Measurements from ENCODE around the gene MYO1B.

Gene MYO1B

DNA sequence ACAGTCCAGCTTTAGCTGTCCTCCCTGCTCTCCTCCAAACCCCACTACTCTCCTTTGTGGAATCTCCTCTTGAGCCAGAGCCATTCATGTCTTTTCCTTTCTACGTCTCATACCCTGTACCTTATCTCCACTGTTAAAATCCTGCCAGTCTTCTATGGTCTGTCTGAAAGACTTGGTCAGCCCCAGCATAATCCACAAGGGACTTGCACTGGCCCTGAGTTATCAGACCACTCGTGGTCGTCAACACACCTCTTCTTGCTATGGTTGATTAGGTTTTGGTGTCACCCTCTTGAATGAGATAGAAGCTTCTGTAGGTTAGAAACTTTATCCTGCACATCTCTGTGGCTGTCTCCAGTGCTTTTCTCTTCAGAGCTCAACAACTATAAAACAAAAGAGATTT, 56.8 kb downstream of the MYO1B start:
- DNase-seq, result no peak

DNA sequence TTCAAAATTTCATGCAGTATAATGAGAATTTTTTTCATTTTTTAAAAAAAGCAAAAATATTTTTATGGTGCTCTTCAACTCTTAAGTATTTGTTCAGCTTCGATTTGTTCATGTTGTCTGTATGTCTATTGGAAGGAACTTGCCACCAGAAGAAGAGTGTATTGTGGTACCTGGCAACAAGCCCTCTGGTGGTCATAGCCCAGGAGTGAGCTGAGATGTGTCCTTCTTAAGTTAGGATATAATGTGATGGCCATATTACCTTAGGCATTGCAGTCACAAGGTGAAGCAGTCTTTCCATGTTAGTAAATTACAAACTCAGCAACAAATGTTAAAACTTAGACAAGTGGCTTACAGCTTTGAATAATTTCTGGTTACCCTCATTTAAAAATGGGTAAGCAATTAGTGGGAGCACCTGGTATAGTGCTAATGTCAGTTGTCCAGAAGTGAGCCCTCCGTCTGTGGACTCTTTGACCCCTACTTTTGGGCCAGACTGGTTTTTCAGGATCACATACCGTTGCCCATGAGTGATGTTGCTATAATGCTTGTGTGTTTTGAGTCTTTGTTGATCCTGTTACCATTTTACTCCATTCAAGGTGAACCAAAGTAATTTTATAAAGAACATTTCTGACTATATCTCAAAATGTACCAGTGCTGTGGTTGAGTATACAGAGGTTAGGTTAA, 57.4 kb downstream of the MYO1B start:
- DNase-seq, result no peak

DNA sequence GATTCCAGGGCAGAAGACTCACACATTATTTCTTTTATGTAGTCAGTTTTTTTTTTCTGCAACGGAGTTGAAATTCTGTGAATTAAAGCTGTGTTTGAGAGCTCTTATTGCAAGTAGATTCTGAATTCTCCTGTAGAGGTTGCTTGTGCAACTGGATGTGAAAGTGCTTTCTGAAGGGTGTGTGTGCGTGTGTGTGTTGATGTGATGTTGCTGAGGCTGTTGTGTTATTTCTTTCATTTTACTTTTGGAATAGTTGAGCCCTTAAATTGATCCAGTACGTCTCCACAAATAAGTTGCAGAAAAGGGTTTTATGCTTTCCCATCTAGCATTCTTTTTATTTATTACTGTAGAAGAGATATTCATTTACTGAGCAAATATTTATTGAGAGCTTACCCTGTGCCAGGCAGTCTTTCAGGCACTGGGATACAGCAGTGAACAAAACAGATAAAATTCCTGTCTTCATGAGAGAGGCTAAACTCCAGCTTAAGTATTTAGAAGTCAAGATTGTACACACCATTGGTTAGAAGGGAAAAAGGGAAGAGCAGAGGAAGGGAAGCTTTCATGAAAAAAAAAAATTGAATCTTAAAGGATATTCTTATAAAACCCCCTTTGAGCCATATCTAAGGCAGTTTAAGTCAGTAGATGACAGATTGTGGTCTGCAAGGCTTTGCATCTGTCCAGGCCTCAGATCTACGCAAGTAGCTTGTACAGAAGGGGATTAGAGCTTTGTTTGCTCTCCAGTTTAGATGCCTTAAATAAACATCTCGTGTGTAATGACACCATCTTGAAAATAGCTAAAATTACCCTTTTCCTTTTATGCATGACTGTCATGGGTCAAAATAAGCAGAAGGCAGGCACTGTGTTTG, 58.2 kb downstream of the MYO1B start:
- DNase-seq, result no peak

DNA sequence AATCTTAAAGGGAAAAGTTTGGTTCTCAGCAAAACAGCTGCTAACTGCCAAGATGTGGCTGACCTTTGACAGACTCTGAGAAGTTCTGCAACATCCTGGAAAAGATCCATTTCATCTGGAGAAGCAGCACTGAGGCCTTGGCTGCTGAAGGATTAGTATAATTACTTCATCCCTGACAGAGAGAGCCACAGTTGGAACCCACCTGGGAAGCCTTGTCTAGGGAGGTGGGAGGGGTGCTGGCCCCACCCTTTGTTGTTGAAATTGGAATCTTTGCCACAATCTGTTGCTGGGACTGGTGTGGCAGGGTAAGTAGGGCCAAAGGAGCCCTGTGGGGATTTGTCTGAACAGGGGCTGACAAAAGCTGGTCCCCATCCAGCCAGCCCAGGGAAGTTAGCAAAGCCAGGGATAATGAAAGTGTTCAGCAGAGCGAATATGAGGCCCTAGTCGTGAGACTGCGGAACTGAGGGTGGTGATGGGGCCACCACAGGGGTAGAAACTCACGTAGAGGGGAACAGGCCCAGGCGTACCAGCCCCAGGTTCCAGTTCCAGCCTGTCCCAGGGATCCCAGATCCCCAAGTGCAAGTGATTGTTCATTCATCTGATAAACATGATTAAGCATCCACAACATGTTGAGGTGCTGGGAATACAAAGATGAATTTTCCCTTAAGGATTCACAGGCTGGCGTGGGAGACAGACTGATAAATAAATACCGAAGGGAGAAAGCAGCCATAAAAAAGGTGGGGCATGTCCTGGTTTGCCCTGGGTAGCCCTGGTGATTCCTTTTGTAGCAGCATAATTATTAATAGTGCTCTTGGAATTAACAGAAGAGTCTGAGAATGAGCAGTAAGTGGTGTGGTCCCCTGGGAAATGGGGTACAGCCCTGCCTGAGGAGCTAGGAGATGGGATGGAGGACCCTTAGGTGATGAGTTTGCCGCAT, 60.0 kb downstream of the MYO1B start:
- DNase-seq, result no peak

DNA sequence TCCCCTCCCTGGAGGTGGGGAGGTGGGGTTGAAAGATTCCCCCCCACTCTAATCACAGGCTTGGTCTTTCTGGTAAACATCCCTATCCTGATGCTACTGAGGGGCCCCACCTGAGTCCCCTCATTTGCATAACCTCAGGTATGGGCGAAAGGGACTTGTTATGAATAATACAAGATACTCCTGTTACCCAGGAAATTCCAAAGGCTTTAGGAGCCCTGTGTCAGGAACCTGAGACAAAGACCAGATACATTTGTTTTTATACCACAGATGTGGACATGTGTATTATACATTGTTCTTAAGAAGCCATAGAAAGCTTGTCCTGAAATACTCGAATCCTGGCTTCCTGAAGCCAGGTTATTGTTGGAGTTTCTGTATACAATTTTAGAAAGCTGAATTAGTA, 62.8 kb downstream of the MYO1B start:
- DNase-seq, result no peak

DNA sequence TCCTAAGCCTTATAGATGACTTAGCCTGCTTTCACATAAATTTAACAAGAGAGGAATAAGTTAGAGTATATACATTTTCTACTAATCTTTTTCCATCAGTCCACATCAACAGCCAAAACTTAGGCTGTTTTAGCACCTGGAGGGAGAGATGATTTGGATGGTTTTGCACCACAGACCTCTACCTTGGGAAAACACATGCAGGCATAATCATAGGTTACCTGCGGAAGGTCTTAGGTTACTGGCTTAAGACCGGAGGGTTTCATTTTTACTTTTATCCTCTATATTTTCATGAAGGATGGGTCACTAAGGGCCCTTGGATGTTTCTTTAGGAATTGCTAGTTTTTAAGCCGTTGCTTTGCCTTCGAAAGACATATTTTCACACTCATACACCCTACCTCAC, 66.0 kb downstream of the MYO1B start:
- no peak for DNase-seq

DNA sequence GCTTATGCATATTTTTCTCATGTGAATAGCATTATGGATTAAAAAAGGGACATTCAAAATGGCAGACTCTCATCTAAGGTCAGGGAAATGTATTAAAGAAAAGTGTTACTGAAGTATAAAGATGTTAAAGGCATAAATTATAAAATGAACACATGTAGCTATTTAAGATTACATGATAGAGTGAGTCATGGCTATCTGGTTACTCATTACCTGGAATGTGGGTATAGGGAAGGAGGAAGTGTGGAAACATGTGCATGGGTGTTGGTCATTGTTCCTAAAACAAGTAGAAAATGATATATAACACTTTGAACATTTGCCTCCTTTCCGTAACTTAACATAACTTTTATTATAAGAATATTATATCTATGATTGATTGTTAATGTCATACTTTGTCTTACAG, 66.4 kb downstream of the MYO1B start:
- DNase-seq, result no peak

DNA sequence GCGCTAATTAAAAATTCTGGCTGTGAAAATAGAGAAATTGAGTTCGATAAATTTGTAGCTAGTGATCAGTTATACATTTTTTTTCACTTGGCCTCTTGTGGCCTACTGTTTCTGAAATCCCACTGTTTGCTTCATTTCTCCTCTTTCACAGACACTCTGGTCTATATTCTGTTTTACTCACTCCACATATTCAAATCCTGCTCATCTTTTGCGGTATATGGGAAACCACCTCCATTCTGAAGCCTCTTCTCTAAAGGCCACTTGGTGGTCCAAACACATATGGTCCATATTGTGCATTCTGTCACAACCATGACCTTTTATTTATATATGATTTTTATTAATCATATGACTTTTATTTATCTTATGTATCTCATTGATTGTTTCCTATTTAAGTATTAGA, 67.0 kb downstream of the MYO1B start:
- no peak for DNase-seq

DNA sequence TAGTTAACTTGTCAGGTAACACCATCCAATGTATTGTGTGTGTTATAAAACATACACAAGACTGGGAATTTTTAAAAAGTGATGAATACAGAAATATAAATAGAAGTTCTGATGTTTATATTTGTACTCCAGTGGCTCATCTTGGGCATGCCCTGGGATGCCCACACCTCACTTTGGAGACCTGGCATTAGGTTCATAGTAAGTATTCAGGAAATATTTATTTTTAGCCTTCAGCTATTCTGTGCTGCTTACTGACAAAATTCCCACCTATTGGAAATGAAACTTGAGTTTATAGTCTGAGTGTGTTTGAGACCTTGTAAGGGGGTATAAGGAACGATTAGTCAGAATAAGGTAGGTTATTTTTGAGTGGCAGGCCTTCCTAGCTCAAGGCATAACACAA, 67.5 kb downstream of the MYO1B start:
- DNase-seq, result no peak

DNA sequence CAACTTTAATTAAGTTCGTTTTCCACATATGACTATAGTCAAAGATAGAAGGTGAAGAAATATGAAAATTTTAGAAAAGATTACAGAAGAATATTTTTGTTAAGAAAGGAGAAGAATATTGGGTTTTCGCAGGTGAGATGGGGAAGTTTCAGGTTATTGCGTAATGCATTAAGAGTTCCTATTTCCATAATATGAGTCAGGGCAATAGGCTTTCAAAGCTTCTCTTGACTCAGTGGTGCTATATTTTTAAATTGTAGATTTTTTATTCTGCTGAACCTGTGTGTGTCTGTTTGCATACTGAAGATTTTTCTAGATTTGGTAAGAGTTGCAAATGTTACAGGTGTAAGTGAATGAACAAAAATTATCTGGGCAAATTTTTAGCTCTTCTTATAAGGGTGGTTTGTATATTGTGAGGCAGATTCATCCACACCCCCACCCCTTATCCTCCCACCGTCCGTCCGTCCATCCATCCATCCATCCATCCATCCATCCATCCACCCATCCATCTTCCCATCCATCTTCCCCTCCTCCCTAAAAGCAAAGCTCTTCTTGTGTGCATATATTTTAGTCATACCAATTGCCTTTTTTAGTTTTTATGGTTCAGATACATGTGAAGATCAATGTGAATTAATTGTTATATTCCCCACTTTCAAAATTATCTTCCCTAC, 69.6 kb downstream of the MYO1B start:
- DNase-seq, result no peak

DNA sequence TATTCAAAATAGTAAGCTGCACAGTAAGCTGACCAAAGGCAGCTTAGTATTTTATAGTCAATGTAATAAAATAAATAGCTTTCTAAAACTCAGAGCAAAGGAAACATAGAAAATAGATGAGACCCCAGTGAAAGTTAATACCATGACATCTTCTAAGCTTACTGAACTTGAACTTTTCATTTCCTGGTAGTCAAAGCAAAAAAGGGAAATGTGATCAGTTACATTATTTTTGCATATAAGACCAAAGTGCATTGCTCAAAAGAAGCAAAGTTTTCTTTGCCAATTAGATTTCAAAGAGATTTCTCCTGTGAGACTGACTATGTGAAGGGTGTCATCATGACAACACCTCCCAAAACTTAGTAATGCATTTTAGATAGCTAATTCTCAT, 70.2 kb downstream of the MYO1B start:
- no peak for DNase-seq

DNA sequence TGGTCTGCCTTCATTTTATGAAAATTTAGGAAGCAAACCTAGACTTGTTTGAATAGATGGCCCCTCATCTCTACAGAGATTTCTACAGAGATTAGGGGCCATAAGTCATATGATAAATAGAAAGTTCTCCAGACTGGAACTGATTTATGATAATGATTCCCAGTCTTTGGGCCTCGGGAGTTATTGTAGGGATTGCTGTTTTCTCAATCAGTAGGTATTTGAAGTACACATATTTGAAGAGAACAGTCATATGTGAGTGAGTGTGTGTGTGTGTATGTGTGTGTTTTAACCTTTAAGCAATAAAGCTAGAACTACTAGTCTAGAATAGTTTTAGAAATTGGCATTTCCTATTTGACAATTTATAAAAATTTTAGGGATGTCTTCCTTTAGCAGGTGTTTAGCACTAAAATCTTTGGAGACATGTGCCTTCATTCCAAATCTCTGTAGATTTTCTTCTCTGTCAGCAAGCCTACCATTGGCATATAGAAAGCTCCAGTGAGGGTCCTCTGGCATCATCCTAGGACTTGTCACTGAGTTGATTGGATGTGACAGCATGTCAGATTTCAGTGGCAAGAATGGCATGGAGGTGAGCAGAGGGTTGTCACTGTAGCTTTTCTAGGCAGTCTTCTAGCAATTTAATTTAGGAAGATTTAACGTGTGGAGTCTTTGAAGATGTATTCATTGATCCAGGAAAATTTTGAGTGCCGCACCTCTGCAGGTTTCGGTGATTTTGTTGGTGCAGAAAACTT, 71.2 kb downstream of the MYO1B start:
- no peak for DNase-seq

DNA sequence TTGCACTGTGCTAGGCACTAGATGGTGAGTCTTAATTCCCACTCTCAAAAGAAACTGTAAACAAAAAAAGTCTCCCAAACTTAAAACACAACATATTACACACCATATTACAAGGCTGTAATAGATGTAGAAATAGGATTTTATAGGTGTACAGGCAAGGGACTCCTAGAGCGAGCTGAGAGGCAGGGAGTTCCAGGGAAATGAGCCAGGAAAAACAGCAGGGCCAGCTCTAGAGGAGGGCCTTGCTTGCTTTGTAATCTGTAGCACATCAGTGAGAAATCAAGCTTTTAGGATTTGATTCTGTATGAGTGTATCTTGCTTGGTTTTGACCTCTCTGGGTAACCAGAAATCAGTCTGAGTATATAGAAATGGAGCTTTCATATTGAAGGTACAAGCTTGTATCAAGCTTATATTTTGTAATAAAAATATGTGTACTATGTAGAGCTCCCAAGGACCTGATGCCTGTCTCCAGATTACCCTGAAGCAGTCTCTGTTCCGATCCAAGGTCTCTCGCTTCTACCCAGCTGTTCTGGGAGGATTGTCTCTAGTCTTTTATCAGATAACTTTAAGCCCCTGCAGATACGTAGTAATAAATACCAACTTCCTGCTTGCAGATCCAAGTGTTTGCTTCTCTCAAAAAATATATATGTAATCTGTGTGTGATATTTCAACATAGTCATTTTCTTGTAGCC, 73.0 kb downstream of the MYO1B start:
- DNase-seq, result peak; percentile 20

DNA sequence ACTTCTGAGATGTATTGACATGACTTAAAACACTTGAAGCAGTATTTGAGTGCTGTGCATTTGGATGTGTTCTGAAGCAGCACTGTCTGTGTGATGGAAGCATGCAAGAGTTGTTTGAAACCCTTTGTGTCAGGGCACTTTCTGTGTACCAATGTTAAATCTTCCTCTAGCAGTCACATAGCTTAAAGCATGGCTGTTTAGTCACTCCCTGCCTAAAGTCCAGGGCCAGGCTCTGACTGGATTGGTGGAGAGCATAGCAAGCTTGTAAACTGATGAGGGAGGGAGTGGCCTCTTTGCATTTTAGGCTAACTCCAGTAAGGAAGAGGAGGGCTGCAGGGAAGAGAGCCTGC, 73.5 kb downstream of the MYO1B start:
- DNase-seq, result no peak

DNA sequence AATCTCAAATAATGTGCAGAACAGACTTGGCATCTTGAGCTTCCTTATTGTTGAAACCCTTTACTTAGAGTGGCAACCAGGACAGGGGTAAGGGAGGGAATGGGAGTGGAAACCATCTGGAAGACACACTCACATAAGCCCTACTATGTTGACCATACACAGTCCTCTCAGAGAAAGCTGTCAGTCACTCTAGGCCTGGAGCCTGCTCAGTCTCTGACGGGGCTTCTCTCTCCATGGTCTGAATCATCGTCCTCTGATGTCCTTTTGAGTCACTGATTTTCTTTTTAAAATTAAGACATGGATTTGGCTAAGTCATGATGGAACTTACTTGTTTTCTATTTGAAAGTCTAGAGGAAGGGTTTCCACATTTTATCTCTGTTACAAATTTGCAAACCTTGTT, 74.0 kb downstream of the MYO1B start:
- DNase-seq, result no peak

DNA sequence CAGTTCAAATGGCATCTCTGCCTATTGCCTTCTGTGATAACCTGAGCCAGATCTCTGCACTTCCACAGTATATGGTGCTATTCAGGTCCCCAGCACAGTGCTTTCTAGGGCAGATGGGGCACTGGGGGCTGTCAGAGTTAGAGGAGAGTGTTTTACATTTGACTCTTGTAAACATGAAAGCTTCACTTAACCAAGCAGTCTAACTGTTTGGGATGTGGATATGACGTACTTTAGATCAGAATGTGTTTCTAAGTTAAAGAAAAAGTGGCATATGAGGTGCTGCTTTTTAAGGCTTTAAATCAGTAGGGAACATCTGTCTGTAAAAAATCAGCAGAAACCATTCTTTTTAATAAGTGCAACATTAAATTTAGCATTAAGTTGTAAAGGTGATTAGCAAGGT, 75.7 kb downstream of the MYO1B start:
- no peak for DNase-seq

DNA sequence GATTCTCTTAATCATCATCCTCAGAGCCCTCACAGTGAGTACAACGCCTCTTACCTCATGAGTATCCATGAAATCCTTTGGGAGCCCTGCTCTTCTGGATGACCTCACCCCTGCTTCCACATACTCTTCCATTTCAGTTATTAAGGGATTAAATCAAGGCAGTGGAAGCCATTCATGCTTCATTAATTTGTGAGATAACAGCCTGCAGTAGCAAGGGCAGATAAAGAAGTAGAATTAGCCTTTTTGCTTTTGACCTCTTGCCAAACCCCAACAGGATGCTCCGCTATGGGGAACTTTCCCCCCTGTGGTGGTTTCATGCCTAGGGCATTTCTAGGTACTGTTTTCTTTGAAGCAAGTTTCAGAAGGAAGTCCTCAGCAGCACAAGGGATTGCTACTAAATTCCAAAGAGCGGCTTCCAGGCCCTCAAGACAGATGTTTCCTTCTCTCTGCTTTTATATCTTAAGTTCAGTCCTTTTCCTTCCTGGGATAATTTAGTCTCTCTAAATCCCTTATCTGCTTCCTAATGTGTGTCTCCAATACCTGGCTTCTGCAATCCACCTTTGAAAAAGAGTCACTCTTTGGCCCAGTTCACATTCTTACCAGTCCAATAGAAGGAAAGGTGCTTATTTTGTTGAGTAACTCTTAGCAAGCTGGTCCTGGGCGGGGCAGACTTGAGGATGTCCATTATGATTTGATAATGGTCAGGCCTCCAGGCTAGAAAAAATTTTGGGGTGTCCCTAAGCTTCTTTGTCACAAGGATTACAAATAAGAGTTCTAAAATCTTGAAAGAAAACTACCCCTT, 76.9 kb downstream of the MYO1B start:
- DNase-seq, result no peak

DNA sequence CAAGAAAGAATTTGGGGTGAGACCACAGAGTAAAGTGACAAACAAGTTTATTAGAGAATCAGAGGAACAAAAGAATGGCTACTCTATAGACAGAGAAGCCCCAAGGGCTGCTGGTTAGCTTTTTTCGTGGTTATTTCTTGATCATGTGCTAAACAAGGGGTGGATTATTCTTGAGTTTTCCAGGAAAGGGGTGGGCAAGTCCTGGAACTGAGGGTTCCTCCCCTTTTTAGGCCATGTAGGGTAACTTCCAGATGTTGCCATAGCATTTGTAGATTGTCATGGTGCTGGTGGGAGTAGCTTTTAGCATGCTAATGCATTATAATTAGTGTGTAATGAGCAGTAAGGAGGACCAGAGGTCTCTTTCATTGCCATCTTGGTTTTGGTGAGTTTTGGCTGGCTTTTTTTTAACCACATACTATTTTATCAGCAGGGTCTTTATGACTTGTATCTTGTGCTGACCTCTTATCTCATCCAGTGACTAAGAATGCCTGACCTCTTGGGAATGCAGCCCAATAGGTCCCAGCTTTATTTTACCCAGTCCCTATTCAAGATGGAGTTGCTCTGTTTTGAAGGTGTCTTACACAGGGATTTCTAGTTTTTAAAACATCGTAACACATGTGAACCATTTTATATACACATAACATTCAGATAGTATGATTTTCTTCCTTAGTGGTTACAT, 77.8 kb downstream of the MYO1B start:
- no peak for DNase-seq

DNA sequence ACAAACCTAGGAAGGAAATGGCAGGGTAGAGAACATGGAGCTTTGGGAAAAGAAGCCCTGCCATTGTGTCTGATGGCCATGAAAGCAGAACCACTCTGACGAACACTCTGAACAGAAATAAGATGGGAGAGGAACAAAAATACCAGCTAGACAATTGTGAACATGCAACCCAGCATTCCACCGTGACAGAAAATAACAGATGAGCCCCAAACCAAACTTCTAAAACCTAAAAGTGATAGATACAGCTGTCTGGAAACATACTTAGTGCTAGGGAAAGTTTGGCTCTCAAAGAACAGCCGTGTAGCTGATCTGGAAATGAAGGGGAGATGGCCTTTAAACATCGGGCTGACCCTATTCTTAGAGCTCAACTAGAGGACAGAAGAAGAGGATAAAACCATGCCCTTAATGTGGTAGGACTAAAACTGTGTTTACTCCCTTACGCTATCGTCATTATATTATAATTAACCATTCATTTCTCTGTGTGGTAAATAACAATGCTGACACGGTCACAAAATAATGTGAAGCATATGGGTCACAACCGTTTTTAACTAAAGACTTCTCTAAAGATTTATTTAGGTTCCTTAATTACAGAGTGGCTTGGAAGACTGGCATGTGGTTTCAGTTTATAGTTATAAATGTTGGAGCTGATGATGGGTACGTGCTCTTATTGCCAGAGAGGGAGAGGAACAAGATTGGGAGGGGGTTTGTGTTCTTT, 80.6 kb downstream of the MYO1B start:
- DNase-seq, result no peak

DNA sequence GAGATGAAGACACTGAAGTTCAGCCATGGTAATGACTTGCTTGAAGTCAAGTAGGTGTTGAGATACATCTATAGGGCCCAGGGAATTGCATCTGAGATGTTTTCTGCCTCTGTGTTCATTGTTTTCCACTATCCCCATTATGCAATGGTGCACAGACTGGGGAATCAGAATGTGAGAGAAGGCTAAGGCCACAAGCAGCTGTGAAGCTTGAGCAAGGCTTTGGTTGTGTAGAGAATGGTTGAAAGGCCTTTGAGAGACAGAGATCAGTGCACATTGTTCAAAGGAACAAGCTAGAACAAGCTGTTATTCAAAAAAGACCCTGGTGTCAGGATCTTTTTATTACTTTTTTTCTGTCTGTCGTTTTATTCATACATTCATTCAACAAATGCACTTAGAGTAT, 82.3 kb downstream of the MYO1B start:
- no peak for DNase-seq

All from NCI-H1694 treated with DMSO at 0.1 percent for 48 hours (cell line).